Heart left ventricle (tissue), 16 donors: Measurements from ENCODE around the gene SNAP47. TPM values are rescaled to one million over a fixed set of nuclear protein-coding genes. Genes with fewer than 3 reads are reported as not detected.
A peak's percentile ranks its signal among the peaks of the same experiment; 100 is the strongest.

ENCODE experiments used
- ATAC-seq, 4 donors: fragments of 200-7000 bp; cut with Tn5 transposase; one replicate each; pipeline ENCODE4 v1.9.1; 2020 to 2022; ENCODE audit warnings: moderate library complexity in 4 of 4, mild to moderate bottlenecking in 3 of 4, moderate number of reproducible peaks in 1 of 4
- DNase-seq, 5 donors: peaks; one replicate each; pipeline ENCODE4 v3.0.0-alpha.2; 2020
- H3K27ac ChIP-seq, 12 donors: fragments of 200-600 bp; sonication (generic) in 4 of 12; one replicate each; pipeline versions ENCODE4 v1.5.0 to v1.8.0; 2016 to 2022; ENCODE audit warnings: mild to moderate bottlenecking in 2 of 12
- H3K27me3 ChIP-seq, 9 donors: fragments of 200-600 bp; sonication (generic) in 2 of 9; one replicate each; pipeline versions ENCODE4 v1.5.1 to v1.8.0; 2016 to 2022; ENCODE audit warnings: mild to moderate bottlenecking in 3 of 9
- H3K36me3 ChIP-seq, 9 donors: fragments of 200-600 bp; sonication (generic) in 2 of 9; one replicate each; pipeline versions ENCODE4 v1.5.0 to v1.8.0; 2018 to 2022; ENCODE audit warnings: mild to moderate bottlenecking in 2 of 9
- H3K4me1 ChIP-seq, 12 donors: fragments of 200-600 bp; sonication (generic) in 4 of 12; one replicate each; pipeline versions ENCODE4 v1.5.0 to v1.8.0; 2016 to 2022; ENCODE audit warnings: mild to moderate bottlenecking in 3 of 12
- H3K4me3 ChIP-seq, 12 donors: fragments of 200-600 bp; sonication (generic) in 4 of 12; one replicate each; pipeline versions ENCODE4 v1.5.0 to v1.8.0; 2017 to 2022; ENCODE audit warnings: mild to moderate bottlenecking in 9 of 12, moderate library complexity in 4 of 12
- H3K9me3 ChIP-seq, 12 donors: fragments of 200-600 bp; sonication (generic) in 4 of 12; one replicate each; pipeline versions ENCODE4 v1.5.0 to v1.8.0; 2016 to 2022; ENCODE audit warnings: mild to moderate bottlenecking in 1 of 12
- POLR2A ChIP-seq, 2 donors: fragments of 450-650 bp; IDR thresholded peaks; one replicate each; pipeline ENCODE4 v1.6.1; 2017; ENCODE audit warnings: antibody characterized with exemption in 2 of 2, mild to moderate bottlenecking in 2 of 2, moderate library complexity in 2 of 2
- WGBS, 4 donors: extraction: QIAGEN DNeasy Blood & Tissue Kit in 2 of 4; methylation state at CpG; one replicate each; pipeline versions ENCODE4 v1.1.5 to v1.1.7; 2013 to 2018; 5-methylcytosine and 5-hydroxymethylcytosine counted together
- intact Hi-C, 10 donors: fragments of 100-400 bp; cut with DNase I; formaldehyde crosslinking; loops; one replicate each; pipeline versions ENCODE4 v1.11.1 to v1.14.2; 2022
- polyA plus RNA-seq, 2 donors: library from polyadenylated mRNA; stranded (reverse); fragments of 200-250 nt; gene quantifications; one replicate each; pipeline ENCODE4 v1.2.3, GENCODE V29; 2013
- total RNA-seq, 9 donors: library from RNA; depleted of rRNA in 2 of 9; stranded (reverse); fragments of >200 nt in 2 of 9; fragmentation: NEBNext Ultra II Directional in 3 of 9; extraction: Animal tissue kit (Norgen Biotek cat#: 25700) in 3 of 9; gene quantifications; one replicate each; pipeline versions ENCODE4 v1.1.0 to v1.2.4, GENCODE V29; 2016 to 2023
- TF ChIP-seq, protein P1 (sequence below), 12 donors: fragments of 200-600 bp; sonication (generic) in 4 of 12; IDR thresholded peaks; one replicate each; pipeline versions ENCODE4 v1.5.0 to v1.8.0; 2018 to 2022; ENCODE audit warnings: antibody characterized with exemption in 12 of 12, mild to moderate bottlenecking in 5 of 12
- donor health status: ischemic (EF 13 %, LVEDD 7.1; RV severe dilation, severe dysfunction).
- donor health status: healthy with polysubstance abuse.
- donor health status: DM: no; HTN: yes; CAD: no.
- donor health status: DM: no; HTN: no; CAD: no.
- donor health status: ischemic (EF 25% LVEDD 6.9; RV normal size, moderate dysfunction).
- donor health status: ischemic (EF 25% LVEDD 5.7; RV mildly dilated, moderate dysfunction).
- donor health status: healthy.
- donor health status: DM: yes; HTN: yes; CAD: no.
- donor health status: ischemic (EF 35%, LVEDD 5.7; RV mildly dilated, moderate dysfunction).
- donor health status: nonischemic (EF 11% LVEDD 7.7; RV severe dilation, severe dysfunction).
- donor health status: DM: yes; HTN: yes; CAD: no.
- donor health status: PGD.
- donor health status: ischemic (EF 29% LVEDD 5.4; RV normal size, mild dysfunction).
- donor health status: nonischemic (EF 23%, LVEDD 6.1; RV moderate dilation, normal function).

The SNAP47 gene
- total and polyA plus RNA-seq, 11 donors: 22.1 to 106 (median 36.7) TPM

DNA sequence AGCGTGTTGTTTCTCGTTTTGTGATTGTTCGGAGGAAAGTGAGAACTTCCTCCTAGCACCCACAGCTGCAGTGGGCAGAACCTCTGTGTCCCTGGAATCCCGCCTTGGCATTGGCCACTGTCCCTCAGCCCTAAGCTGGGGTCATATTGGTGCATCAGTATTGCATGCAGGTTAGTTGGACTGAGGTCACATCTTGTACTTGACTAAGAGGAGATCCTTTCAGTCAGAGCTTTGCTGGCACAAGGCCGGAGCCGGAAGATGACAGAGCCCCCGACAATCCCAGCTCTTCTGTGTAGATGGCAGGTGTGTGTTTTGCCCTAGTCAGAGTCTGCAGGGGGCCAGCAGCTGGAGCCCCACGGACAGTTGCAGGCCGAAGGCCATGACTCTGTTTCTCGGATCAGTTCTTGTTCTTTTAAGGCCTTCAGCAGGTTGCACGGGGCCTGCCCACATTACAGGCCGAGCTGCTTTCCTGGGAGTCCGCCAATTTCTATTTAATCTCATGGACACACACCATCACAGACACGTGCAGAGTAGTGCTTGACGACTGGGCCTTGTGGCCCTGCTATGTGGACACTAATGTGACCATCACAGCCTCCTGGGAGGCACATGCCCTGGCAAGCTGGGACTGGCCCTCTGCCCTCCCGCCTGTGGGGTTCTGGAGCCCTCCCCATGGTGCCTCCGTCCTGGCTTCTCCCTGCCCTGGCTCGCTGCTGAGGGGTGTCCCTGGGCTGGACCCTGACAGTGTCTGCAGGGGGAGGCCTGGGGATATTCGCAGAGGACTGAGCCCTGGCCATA lies 14.9 kb downstream of the SNAP47 start:
- intact Hi-C loops: loop anchor here in 1 of 10 donors (10.0 kb wide), 1 partner anchor 325 kb away; no protein-coding TSS in a partner anchor
- Histone ChIP-seq H3K27ac (peak overlapping the region in 11 of 12 donors; percentile 37 to 99 (median 83)), H3K4me3 (no peak overlapping the region), H3K4me1 (peaks cover 0 to 86% (median 45%) of the 10 kb centered on the region in 12 donors), H3K27me3 (no peaks in the 10 kb centered on the region), H3K36me3 (peaks cover 0 to 40% (median 17%) of the 10 kb centered on the region in 9 donors), H3K9me3 (no peaks in the 10 kb centered on the region)
- WGBS, 4 donors: 62 to 73% (median 66%) methylated on average over 17 to 19 of the region's 19 CpGs
- TF ChIP-seq, protein P1, sequence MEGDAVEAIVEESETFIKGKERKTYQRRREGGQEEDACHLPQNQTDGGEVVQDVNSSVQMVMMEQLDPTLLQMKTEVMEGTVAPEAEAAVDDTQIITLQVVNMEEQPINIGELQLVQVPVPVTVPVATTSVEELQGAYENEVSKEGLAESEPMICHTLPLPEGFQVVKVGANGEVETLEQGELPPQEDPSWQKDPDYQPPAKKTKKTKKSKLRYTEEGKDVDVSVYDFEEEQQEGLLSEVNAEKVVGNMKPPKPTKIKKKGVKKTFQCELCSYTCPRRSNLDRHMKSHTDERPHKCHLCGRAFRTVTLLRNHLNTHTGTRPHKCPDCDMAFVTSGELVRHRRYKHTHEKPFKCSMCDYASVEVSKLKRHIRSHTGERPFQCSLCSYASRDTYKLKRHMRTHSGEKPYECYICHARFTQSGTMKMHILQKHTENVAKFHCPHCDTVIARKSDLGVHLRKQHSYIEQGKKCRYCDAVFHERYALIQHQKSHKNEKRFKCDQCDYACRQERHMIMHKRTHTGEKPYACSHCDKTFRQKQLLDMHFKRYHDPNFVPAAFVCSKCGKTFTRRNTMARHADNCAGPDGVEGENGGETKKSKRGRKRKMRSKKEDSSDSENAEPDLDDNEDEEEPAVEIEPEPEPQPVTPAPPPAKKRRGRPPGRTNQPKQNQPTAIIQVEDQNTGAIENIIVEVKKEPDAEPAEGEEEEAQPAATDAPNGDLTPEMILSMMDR (IDR thresholded peaks at IDR 0.05): no peak
- no peak for TF ChIP-seq POLR2A (IDR thresholded peaks at IDR 0.05)
- peak; percentile 60 to 77 (median 64) for ATAC-seq
- peak; percentile 55 to 71 (median 65) for DNase-seq

DNA sequence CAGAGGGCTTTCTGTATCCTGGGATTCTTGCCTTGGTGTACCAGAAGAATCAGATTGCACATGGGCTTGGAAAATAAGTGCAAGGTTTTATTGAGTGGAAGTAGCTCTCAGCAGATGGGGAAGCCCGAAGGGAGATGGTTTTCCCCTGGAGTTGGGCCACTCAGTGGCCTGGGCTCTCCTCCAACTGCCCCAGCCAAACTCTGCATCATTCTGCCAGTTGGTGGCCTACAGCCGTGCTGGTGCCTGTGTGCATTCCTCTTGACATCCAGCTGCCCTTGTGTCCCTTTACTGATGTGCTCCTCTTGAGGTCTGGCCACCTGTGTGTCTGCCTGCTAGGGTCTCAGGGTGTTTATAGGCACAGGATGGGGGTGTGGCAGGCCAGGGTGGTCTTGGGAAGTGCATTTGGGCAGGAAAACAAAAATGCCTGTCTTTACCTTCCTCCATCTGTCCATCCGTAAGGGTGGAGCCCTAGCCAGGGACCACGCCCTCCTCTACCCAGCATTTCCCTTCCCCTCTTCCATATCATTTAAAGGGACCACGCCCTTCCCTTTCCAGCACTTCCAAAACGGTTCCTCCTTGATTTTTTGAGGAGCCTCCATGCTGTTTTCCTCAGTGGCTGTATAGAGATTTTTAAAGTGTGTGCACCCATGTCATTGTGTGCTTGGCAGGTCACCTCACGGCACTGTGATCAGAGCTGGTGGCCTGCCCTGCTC lies 18.9 kb downstream of the SNAP47 start:
- H3K4me3 ChIP-seq: no peak overlapping the region
- ATAC-seq (peak; percentile 65 to 73 (median 69)), DNase-seq (peak; percentile 68 to 84 (median 70))
- peaks cover 0 to 87% (median 51%) of the 10 kb centered on the region in 12 donors for H3K4me1 ChIP-seq
- peak overlapping the region in 10 of 12 donors; percentile 30 to 86 (median 72) for H3K27ac ChIP-seq
- 37 to 48% (median 45%) methylated on average over 6 to 7 of the region's 7 CpGs for WGBS, 4 donors
- intact Hi-C loops: no loop called here
- peaks cover 0 to 34% (median 8%) of the 10 kb centered on the region in 9 donors for H3K36me3 ChIP-seq
- no peak for TF ChIP-seq POLR2A (IDR thresholded peaks at IDR 0.05)
- TF ChIP-seq, protein P1 (IDR thresholded peaks at IDR 0.05): no peak
- H3K27me3 ChIP-seq: no peaks in the 10 kb centered on the region
- H3K9me3 ChIP-seq: no peaks in the 10 kb centered on the region

DNA sequence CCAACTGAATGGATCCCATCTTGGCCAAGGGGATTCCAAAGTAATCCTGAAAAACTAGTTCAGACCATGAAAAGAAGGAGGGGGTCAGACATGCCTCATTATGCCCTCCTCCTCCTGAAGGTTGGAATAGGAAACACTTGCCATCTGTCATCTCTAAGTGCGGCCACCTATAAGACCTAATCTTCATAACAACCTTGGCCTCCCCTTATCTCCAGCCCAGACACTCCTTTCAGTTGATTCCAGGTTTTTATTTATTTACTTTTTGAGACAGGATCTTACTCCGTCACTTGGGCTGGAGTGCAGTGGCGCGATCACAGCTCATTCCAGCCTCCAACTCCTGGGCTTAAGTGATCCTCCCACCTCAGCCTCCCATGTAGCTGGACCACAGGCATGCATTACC lies 19.7 kb downstream of the SNAP47 start:
- WGBS, 4 donors: 96 to 98% (median 97%) methylated on average over 4 of the region's 4 CpGs
- Histone ChIP-seq H3K4me3 (no peak overlapping the region), H3K27me3 (no peaks in the 10 kb centered on the region), H3K36me3 (peaks cover 0 to 38% (median 15%) of the 10 kb centered on the region in 9 donors), H3K27ac (peak overlapping the region in 8 of 12 donors; percentile 59 to 86 (median 76)), H3K4me1 (peaks cover 0 to 84% (median 45%) of the 10 kb centered on the region in 12 donors), H3K9me3 (no peaks in the 10 kb centered on the region)
- no peak for ATAC-seq
- no peak for DNase-seq
- intact Hi-C loops: no loop called here
- TF ChIP-seq, protein P1 (IDR thresholded peaks at IDR 0.05): no peak
- no peak for TF ChIP-seq POLR2A (IDR thresholded peaks at IDR 0.05)
